ENCODE data around the gene MRRF. TPM values are rescaled to one million over a fixed set of nuclear protein-coding genes. Genes with fewer than 3 reads are reported as not detected.

The MRRF gene
- total and polyA plus RNA-seq, 2 of the 4 experiments (the other 2 are of a cell fraction), result 32.1 to 38.0 TPM

GRCh38 chr9:122364117-122364782, 99.6 kb downstream of the MRRF start:
- peak overlapping the region; percentile 99 for H3K4ac ChIP-seq (ENCODE audit: low read depth, low read length)
- H4K8ac ChIP-seq (ENCODE audit: low read depth in 2 of 2, low read length in 2 of 2), result peak overlapping the region; percentile 65 to 91
- ATAC-seq (ENCODE audit: low read depth) (peak; percentile 66), DNase-seq (peak; percentile 88)
- H2BK15ac ChIP-seq (ENCODE audit: low read depth, low read length), result peak overlapping the region; percentile 86
- H2BK5ac ChIP-seq (ENCODE audit: low read depth, low read length, poor library complexity, severe bottlenecking), result peak overlapping the region; percentile 91
- no peaks in the 10 kb centered on the region for H3K79me1 ChIP-seq (ENCODE audit: low read depth in 1 of 2, low read length in 2 of 2)
- peak overlapping the region; percentile 97 for H4K91ac ChIP-seq (ENCODE audit: insufficient read depth, low read depth, low read length)
- H3K4me3 ChIP-seq (ENCODE audit: insufficient read depth, low read depth, low read length), result no peak overlapping the region
- peak overlapping the region; percentile 80 for H4K5ac ChIP-seq (ENCODE audit: low read depth, low read length)
- H2BK120ac ChIP-seq (ENCODE audit: low read depth, low read length), result peak overlapping the region; percentile 99
- H3K9me1 ChIP-seq (ENCODE audit: insufficient read depth, low read length), result peaks cover 39% of the 10 kb centered on the region
- peak overlapping the region; percentile 89 for H3K18ac ChIP-seq (ENCODE audit: low read depth, low read length)
- peak overlapping the region; percentile 85 for H2AK9ac ChIP-seq (replicated peaks; ENCODE audit: low read depth, low read length, poor library complexity)
- TF ChIP-seq RCOR1 (IDR thresholded peaks at IDR 0.05; ENCODE audit: insufficient replicate concordance, low read length) (no peak), FOS (IDR thresholded peaks at IDR 0.05; ENCODE audit: low read depth, low read length) (peak; percentile 43), MAFK (IDR thresholded peaks at IDR 0.05; ENCODE audit: low read depth, low read length) (peak; percentile 62), BHLHE40 (IDR thresholded peaks at IDR 0.05; ENCODE audit: low read depth, low read length) (peak; percentile 8; the same call in 1 of the 2 replicates)
- in situ Hi-C loops (cut with MboI; ENCODE audit: low sequenced_read_pairs) (no loop called here), intact Hi-C loops (cut with micrococcal nuclease) (no loop called here), dilution Hi-C loops (cut with HindIII; ENCODE audit: low sequenced_read_pairs, unreplicated experiment) (no loop called here)
- H3K9ac ChIP-seq (ENCODE audit: low read depth, low read length), result peak overlapping the region; percentile 52
- peak overlapping the region; percentile 33 for H3K4me2 ChIP-seq (ENCODE audit: low read depth, low read length)
- H3K9me3 ChIP-seq (ENCODE audit: control insufficient read depth, insufficient read depth, low read length), result no peaks in the 10 kb centered on the region
- no peaks in the 10 kb centered on the region for H3K27me3 ChIP-seq (ENCODE audit: control insufficient read depth, insufficient read depth, low read length)
- no peaks in the 10 kb centered on the region for H4K20me1 ChIP-seq (ENCODE audit: insufficient read depth, low read length)
- peak overlapping the region; percentile 93 for H3K56ac ChIP-seq (ENCODE audit: extremely low read depth, insufficient read depth, low read length)
- H3K14ac ChIP-seq (replicated peaks; ENCODE audit: low read depth, low read length), result peak overlapping the region; percentile 94
- H2BK20ac ChIP-seq (ENCODE audit: low read depth, low read length), result peak overlapping the region; percentile 100
- ChIA-PET CTCF (interaction anchor here (1.5 to 1.6 kb wide), 2 partner anchors 13 to 90 kb away, joined by 4 to 5 read pairs; no protein-coding TSS in a partner anchor), POLR2A (ENCODE audit: unreplicated experiment) (no interaction called here)
- peaks cover 34% of the 10 kb centered on the region for H3K4me1 ChIP-seq (ENCODE audit: control insufficient read depth, insufficient read depth, low read length)
- H2AK5ac ChIP-seq (ENCODE audit: low read depth, low read length), result peak overlapping the region; percentile 99
- peak overlapping the region; percentile 97 for H3K27ac ChIP-seq (ENCODE audit: insufficient read depth, low read length)
- peak overlapping the region; percentile 80 for H3K23ac ChIP-seq (ENCODE audit: low read depth, low read length)
- 0% methylated on average over 2 of the region's 10 CpGs; no CpG with 5 or more reads in 1 of the 2 experiments for WGBS, 2 experiments (ENCODE audit: extremely low coverage in 2 of 2, insufficient read length in 1 of 2)
- BruUV-seq (replicated peaks), result no TSS peak
- no peaks in the 10 kb centered on the region for H3K36me3 ChIP-seq (ENCODE audit: control insufficient read depth, insufficient read depth, low read length)
- H2AFZ ChIP-seq (replicated peaks; ENCODE audit: low read length, poor library complexity), result peak overlapping the region; percentile 87

All from IMR-90 (cell line).